Hepatocyte (in vitro differentiated cells): ENCODE data around the gene THSD4. TPM values are rescaled to one million over a fixed set of nuclear protein-coding genes. Genes with fewer than 3 reads are reported as not detected.

Source experiments
- DNase-seq: peaks from one replicate; pipeline ENCODE4 v3.0.0-alpha.2; 2016; ENCODE audit warnings: low spot score
- H2AFZ ChIP-seq: fragments of 200-600 bp; sonication (generic); 2 replicates; pipeline ENCODE4 v1.6.0; 2016; ENCODE audit warnings: antibody characterized with exemption, mild to moderate bottlenecking
- H3K27ac ChIP-seq: fragments of 200-600 bp; sonication (generic); 2 replicates; pipeline ENCODE4 v1.5.1; 2016; ENCODE audit warnings: mild to moderate bottlenecking
- H3K27me3 ChIP-seq: fragments of 200-600 bp; sonication (generic); 2 replicates; pipeline ENCODE4 v1.6.1; 2016
- H3K36me3 ChIP-seq: fragments of 200-600 bp; sonication (generic); replicated peaks from 2 replicates; pipeline ENCODE4 v1.5.1; 2016; ENCODE audit warnings: low read depth; ENCODE audit not compliant: insufficient read depth
- H3K4me1 ChIP-seq: fragments of 200-600 bp; sonication (generic); 2 replicates; pipeline ENCODE4 v1.5.1; 2016; ENCODE audit warnings: mild to moderate bottlenecking, moderate library complexity; ENCODE audit not compliant: insufficient read depth
- H3K4me2 ChIP-seq: fragments of 200-600 bp; sonication (generic); 2 replicates; pipeline ENCODE4 v1.6.0; 2016
- H3K4me3 ChIP-seq: fragments of 200-600 bp; sonication (generic); 2 replicates; pipeline ENCODE4 v1.5.1; 2016; ENCODE audit warnings: mild to moderate bottlenecking
- H3K79me2 ChIP-seq: fragments of 200-600 bp; sonication (generic); 2 replicates; pipeline ENCODE4 v1.6.0; 2017; ENCODE audit warnings: mild to moderate bottlenecking
- H3K9me2 ChIP-seq: fragments of 200-600 bp; sonication (generic); replicated peaks from 2 replicates; pipeline ENCODE4 v1.6.0; 2017; ENCODE audit warnings: mild to moderate bottlenecking; ENCODE audit not compliant: insufficient read depth
- H3K9me3 ChIP-seq: fragments of 200-600 bp; sonication (generic); 2 replicates; pipeline ENCODE4 v1.5.1; 2016; ENCODE audit warnings: low read depth, mild to moderate bottlenecking
- H4K20me1 ChIP-seq: fragments of 200-600 bp; sonication (generic); 2 replicates; pipeline ENCODE4 v1.6.0; 2016; ENCODE audit warnings: mild to moderate bottlenecking; ENCODE audit not compliant: insufficient read depth, poor library complexity, severe bottlenecking
- CTCF ChIP-seq: fragments of 200-600 bp; sonication (generic); IDR thresholded peaks from 2 replicates; pipeline ENCODE4 v1.5.1; 2016; ENCODE audit warnings: antibody characterized with exemption, mild to moderate bottlenecking; ENCODE audit not compliant: poor library complexity
- EZH2 ChIP-seq: fragments of 200-600 bp; sonication (generic); IDR thresholded peaks from 2 replicates; pipeline ENCODE4 v1.6.1; 2016; ENCODE audit warnings: antibody characterized with exemption, mild to moderate bottlenecking, borderline replicate concordance
- EZH2phosphoT487 ChIP-seq: fragments of 200-600 bp; sonication (generic); IDR thresholded peaks from one replicate; pipeline ENCODE4 v1.6.1; 2018; ENCODE audit warnings: antibody characterized with exemption, mild to moderate bottlenecking, low read depth, moderate library complexity; ENCODE audit not compliant: unreplicated experiment, severe bottlenecking
- WGBS: methylation state at CpG from one replicate; pipeline ENCODE4 v1.1.6; 2016; ENCODE audit warnings: low lambda C conversion rate; ENCODE audit errors: missing lambda C conversion rate; 5-methylcytosine and 5-hydroxymethylcytosine counted together
- polyA plus RNA-seq: library from polyadenylated mRNA; unstranded; fragments of >200 nt; fragmentation: Nextera tagmentation; extraction: Ambion mirVana; gene quantifications from 2 replicates; pipeline ENCODE4 v1.2.1, GENCODE V29; 2016
- total RNA-seq: library from RNA; depleted of rRNA; stranded (reverse); fragments of >200 nt; gene quantifications from 2 replicates; pipeline ENCODE4 v1.2.3, GENCODE V29; 2014

The THSD4 gene
- total and polyA plus RNA-seq, 2 experiments from 2014 or later = 4.3 to 7.0 TPM

DNA sequence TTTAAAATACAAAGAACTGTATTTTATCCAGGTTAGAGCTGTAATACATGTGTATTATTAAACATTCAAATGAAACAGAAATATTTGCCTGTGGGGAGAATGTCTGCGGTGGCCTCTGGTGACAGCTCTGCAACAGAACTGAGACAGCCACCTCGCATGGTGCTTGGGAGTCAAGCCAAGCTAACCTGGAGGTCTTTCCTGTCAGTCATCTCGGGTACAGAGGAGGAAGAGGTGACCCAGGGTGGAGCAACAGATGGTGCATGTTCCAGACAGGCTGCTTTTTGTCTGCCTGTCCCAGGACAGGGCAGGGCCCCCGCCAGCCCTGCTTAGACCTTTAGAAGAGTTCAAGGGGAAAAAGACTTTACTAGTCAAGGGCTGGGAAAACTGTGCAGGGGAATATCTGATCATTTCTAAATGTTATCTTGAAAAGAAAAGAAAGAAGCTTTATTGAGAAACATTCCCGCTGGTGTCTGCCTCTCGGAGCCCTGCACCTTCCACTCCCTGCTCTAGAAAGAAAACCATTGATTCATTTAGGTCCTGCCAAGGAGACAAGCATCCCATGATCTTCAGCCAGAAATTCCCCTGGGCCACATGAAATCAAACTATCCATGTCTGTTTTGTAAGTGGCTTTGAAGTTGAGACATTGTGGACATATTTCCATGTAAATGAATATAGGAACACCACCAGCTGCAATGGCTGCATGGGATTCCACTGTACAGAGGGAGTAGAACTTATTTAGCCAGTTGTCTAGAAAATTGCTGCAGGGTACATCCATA lies 689.6 kb downstream of the THSD4 start:
- TF ChIP-seq CTCF = no peak
- no peak for TF ChIP-seq EZH2
- TF ChIP-seq EZH2phosphoT487 = no peak
- no peaks in the 10 kb centered on the region for H4K20me1 ChIP-seq
- DNase-seq = no peak
- H3K4me2 ChIP-seq = no peak overlapping the region
- H3K9me3 ChIP-seq = no peaks in the 10 kb centered on the region
- no peaks in the 10 kb centered on the region for H3K9me2 ChIP-seq
- H2AFZ ChIP-seq = no peak overlapping the region
- H3K36me3 ChIP-seq = no peaks in the 10 kb centered on the region
- no peaks in the 10 kb centered on the region for H3K79me2 ChIP-seq
- peaks cover 6% of the 10 kb centered on the region for H3K4me1 ChIP-seq
- 71% methylated on average over 6 of the region's 6 CpGs for WGBS
- no peaks in the 10 kb centered on the region for H3K27me3 ChIP-seq
- no peak overlapping the region for H3K4me3 ChIP-seq
- no peak overlapping the region for H3K27ac ChIP-seq

DNA sequence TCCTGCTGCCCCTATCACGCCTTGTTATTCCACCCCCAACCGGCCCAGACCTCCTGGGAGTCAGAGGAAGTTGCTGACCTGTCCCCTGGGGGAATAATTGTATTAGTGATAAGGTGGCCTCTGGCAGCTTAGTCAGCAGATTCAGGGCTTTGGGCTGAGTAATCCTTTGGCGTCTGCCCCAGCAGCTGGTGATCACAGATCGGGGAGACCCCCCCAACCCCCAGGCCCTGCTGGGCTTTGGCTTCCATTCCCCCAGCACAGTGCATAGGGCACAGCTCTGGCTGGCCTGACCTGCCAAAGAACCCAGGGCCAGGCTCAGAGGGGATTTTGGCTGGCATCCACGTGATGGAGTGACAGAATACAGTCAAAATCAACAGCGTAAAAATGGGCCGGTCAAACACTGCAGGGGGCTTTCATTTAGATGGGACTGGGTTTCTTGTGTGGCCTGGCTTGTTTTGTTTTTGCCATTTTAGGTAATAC lies 691.2 kb downstream of the THSD4 start:
- no peak overlapping the region for H2AFZ ChIP-seq

GRCh38 chr15:71807125-71807629 lies 691.9 kb downstream of the THSD4 start:
- no peaks in the 10 kb centered on the region for H4K20me1 ChIP-seq
- no peak for DNase-seq
- no peak for TF ChIP-seq EZH2
- TF ChIP-seq CTCF = no peak
- TF ChIP-seq EZH2phosphoT487 = no peak
- 73% methylated on average over 15 of the region's 15 CpGs for WGBS
- H3K36me3 ChIP-seq = no peaks in the 10 kb centered on the region
- H2AFZ ChIP-seq = no peak overlapping the region
- H3K4me2 ChIP-seq = no peak overlapping the region
- H3K9me2 ChIP-seq = no peaks in the 10 kb centered on the region
- peaks cover 6% of the 10 kb centered on the region for H3K4me1 ChIP-seq
- no peaks in the 10 kb centered on the region for H3K9me3 ChIP-seq
- H3K27ac ChIP-seq = no peak overlapping the region
- H3K4me3 ChIP-seq = no peak overlapping the region
- H3K27me3 ChIP-seq = no peaks in the 10 kb centered on the region
- H3K79me2 ChIP-seq = no peaks in the 10 kb centered on the region

More for the DNA sequence above, 691.2 kb downstream of the THSD4 start:
- peaks cover 6% of the 10 kb centered on the region for H3K4me1 ChIP-seq
- H3K9me2 ChIP-seq = no peaks in the 10 kb centered on the region
- H3K27ac ChIP-seq = no peak overlapping the region
- H3K9me3 ChIP-seq = no peaks in the 10 kb centered on the region
- no peaks in the 10 kb centered on the region for H3K79me2 ChIP-seq
- no peaks in the 10 kb centered on the region for H3K36me3 ChIP-seq
- TF ChIP-seq CTCF (no peak), EZH2phosphoT487 (no peak), EZH2 (no peak)
- H4K20me1 ChIP-seq = no peaks in the 10 kb centered on the region
- H3K4me2 ChIP-seq = no peak overlapping the region
- no peak overlapping the region for H3K4me3 ChIP-seq
- no peak for DNase-seq
- no peaks in the 10 kb centered on the region for H3K27me3 ChIP-seq
- 25% methylated on average over 7 of the region's 7 CpGs for WGBS
